CD4-positive, alpha-beta T cell treated with Interleukin-2 at 100 ng/mL for 4 hours (primary cell): ENCODE data around the gene MRPL46.

Experiments used
- DNase-seq: peaks from one replicate; pipeline ENCODE4 v3.0.0-alpha.2; 2020; ENCODE audit warnings: low spot score

MRPL46 gene

DNA sequence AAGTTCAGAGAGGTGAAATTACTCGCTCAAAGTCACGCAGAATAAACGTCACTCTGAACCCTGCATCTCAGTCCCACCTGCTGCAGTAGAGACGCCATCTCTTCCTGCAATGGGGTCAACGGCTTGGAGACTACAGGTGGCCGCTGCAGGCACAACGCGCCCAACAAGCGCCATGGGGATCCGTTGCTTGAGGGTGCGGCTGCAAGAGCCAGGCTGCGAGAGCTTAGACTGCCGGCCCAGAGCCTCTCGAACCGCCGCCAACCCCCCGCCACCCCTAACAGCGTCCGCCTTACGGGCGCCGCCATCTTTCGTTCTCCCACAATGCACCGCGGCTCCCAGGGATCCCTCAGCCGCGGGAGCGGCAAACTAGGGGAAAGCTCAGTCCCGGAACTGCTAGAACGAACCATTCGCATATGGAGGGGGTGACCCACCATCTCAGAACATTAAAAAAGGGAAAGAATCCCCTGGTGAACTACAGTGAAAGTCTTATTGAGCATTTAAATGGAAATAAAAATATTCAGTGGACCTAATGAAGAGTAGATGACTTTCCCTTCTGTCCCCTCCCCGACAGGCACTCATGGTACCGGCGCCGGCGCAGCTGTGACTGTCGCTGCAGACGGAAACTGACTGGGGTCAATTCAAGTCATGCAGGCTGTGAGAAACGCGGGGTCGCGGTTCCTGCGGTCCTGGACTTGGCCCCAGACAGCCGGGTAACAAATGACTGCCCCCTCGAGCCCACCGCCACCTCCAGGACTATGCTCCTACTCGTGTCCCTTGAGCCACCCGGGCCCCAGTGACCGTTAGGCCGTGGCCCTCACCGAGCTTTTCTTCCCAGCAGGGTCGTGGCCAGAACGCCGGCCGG is at the start of gene MRPL46, which contains the start of gene MRPS11:
MRPL46 (minus strand) TSS at position 316 of the 862 bp plus-strand sequence; CDS start at position 305, 11 bp downstream.
MRPS11 (plus strand) TSS at position 636 of the 862 bp plus-strand sequence; CDS start at position 646, 10 bp downstream.
- DNase-seq: peak; percentile 91

- DNase-seq: no peak
These were observed 46.0 kb upstream of the MRPL46 start for GRCh38 chr15:88513195-88513594.

- DNase-seq: no peak
These were observed 45.4 kb upstream of the MRPL46 start for GRCh38 chr15:88512601-88513000.

DNA sequence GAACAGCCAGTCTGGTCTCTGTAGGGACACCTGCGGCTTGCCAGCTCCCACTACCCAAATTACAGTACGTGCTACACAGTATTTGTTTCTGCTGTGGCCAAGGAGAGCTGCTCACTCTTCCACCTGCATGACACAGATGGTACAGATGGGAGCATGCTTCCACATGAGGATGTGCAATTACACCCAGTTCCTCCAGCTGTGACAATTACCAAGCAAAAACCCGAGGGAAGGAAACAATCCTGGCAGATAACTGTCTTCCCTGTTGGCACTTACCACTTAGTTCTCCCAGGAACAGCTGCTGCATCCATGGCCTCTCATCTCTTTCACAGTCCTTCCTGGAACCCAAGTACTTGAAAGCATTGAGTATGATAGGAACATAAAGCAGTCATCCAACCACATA is 44.9 kb upstream of the MRPL46 start:
- DNase-seq: no peak

DNA sequence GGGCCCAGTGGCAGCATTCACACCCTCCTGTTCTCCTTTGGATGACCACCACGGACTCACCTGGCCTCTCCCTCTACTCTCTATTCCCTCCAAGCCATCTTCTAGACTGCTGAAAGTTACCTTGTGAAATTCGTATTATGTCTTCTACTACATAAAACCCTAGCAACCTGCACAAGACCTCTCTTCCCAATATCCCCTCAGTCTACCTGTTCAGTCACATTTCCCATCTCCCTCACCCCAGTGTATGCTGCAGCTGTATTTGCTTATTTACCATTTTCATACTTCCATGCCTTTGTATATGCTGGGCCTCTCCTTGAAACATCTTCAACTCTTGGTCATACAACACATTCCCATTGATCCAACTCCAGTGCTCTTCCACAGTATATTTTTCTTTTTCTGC is 44.0 kb upstream of the MRPL46 start:
- no peak for DNase-seq

DNA sequence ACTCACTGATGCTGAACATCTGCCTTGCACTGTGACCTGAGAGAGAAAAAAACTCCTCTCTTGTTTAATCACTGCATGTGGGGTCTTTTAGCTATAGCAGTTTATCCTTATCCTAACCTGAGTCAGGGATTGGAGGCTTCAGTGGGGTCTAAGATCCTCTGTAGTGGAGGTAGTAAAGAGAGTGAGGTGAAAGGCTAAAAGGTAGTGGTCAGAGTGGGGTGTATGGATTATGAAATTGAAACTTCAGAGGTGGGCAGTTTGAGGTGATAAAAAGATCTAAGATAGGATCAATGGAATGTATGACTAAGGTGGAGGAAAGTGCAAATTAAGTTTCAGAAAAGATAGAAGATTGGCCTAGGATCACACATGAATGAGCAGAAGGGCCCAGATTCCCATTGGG is 42.8 kb upstream of the MRPL46 start:
- no peak for DNase-seq

- no peak for DNase-seq
These were observed 42.1 kb upstream of the MRPL46 start for GRCh38 chr15:88509321-88509720.

- no peak for DNase-seq
These were observed 39.4 kb upstream of the MRPL46 start for GRCh38 chr15:88506628-88507027.

GRCh38 chr15:88505721-88506120 is 38.5 kb upstream of the MRPL46 start:
- no peak for DNase-seq

- no peak for DNase-seq
These were observed 37.3 kb upstream of the MRPL46 start for GRCh38 chr15:88504445-88504844.

- no peak for DNase-seq
These were observed 31.8 kb upstream of the MRPL46 start for GRCh38 chr15:88498996-88499395.

DNA sequence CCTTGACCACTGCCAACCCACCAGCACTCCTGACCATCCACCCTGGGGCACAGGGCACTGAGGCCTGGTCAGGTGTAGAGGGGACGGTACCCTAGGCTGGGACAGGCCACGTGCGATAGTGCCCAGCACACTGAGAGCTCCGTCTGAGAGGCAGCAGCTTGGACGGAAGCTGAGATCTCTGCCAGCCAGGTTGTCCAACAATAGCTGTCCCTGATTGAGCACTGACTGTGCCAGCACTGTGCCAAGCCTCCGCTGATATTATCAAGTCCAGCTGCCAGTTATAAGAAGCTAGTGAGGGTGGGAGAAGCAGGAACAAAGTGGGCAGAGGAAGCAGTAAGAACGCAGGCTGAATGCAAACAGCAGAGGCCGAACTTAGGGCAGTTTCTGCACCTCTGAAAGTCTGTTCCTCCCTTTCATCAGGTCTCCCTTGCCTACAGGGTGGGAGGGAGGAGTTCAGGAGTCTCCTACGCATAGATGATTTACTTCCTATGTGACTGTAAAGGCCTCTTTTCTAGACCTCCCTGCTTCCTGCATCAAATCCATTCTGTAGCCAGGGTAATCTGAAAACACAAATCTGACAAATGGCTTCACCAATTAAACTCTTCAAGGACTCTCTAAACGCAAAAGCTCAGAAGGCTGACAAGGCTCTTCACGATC is 30.0 kb upstream of the MRPL46 start:
- no peak for DNase-seq

DNA sequence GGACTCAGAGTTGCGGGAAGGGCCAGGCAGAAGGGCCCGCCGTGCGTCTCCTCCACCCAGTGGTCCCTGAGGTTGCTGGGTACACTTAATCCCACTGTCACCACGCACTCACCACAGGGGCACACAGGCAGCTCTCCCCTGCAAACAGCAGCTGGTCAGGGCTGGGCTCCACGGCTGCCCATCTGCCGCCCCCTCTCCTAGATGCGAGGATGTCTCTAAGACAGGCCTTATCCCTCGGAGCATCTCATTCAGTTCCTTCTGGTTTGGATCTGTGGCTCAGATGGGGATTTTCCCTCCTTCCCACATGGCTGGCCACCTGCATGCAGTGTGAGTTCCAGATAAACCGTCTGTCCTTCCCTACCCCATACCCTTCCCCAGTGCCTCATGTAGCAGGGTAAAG is 26.7 kb upstream of the MRPL46 start:
- DNase-seq: no peak

- DNase-seq: no peak
These were observed 24.0 kb upstream of the MRPL46 start for GRCh38 chr15:88491158-88491557.

DNA sequence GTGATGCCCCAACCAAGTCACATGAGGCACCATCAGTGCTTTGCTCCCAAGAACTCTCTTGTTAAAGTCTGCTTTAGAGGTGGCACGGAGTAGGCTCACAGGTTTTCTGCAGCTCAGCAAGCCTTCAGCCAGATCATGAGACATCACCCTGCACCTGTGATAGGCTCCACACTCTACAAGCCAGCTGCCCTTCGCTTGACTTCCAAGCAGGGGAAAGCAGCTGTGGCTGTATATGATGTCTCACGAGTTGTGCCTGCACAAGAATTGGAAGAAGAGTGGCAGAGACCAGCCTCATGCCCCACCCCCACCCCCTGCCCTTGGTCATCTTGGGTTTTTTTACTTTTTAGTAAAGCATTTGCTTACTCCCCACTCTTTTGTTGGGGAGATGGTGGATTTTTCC is 22.8 kb upstream of the MRPL46 start:
- DNase-seq: no peak

- no peak for DNase-seq
These were observed 22.1 kb upstream of the MRPL46 start for GRCh38 chr15:88489321-88489720.

DNA sequence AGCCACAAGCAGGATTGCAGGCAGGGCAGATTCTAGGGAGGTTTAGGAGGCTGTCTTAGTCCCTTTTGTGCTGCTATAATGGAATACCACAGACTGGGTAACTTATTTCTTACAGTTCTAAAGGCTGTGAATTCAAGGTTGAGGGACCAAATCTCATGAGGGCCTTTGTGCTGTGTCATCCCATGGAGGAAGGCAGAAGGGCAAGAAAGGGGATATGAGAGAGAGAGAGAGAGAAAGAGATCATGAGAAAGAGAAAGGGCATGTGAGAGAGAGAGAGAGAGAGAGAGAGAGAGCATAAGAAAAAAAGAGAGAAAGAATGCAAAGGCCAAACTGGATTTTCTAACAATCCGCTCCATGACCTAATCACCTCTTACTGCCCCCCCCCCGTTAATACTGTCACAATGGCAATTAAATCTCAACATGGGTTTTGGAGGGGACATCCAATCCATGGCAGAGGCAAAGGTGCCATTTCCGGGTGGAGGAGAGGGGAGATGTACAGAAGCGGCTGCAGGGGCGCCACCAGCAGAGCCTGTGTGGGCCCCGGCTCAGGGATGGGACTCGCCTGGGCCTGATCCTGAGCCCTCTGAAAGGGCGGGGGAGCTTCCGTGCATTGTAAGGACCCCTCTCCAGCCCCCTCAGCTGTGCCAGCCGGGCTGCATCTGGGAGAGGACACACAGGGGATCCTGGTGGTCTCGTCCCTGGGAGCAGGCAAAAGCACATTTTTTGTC is 20.8 kb upstream of the MRPL46 start:
- no peak for DNase-seq

GRCh38 chr15:88487178-88487795 is 20.1 kb upstream of the MRPL46 start:
- no peak for DNase-seq

- no peak for DNase-seq
These were observed 17.6 kb upstream of the MRPL46 start for GRCh38 chr15:88484682-88485331.

DNA sequence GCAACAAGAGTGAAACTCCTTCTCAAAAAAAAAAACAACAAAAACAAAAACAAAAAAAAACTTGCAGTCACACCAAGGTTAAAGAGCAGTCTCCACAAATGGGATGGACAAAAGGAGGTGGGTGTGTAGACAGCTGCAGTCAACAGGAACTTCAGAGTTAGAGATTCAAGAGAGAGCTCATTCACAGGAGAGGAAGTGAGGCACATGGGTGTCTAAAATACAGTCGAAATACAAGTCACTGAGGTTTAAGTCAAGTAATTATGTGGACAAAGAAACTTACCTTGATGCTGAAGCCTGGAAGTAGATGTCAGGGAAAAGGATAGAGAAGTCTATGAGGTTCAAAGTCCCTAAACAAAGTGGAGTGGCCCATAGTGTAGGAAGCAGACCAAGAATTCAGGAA is 15.1 kb upstream of the MRPL46 start:
- DNase-seq: no peak

GRCh38 chr15:88480981-88481380 is 13.8 kb upstream of the MRPL46 start:
- no peak for DNase-seq

GRCh38 chr15:88479169-88479568 is 12.0 kb upstream of the MRPL46 start:
- no peak for DNase-seq
